Thoracic aorta (tissue), 2 donors: ENCODE measurements around the gene DENND11. TPM values are rescaled to one million over a fixed set of nuclear protein-coding genes. Genes with fewer than 3 reads are reported as not detected.

Experiments used
- ATAC-seq: fragments of 150-250 bp; one replicate; pipeline ENCODE4 v1.8.0; 2017; ENCODE audit warnings: low read depth; ENCODE audit not compliant: insufficient number of reproducible peaks, low FRiP score
- DNase-seq: peaks from one replicate; pipeline ENCODE4 v3.0.0-alpha.2; 2020; ENCODE audit warnings: low spot score
- H3K27ac ChIP-seq, 2 donors: fragments of 200-600 bp; sonication (generic); 1 replicate in 1 of 2; 2 replicates in 1 of 2; pipeline ENCODE4 v1.5.1; 2016; ENCODE audit warnings: mild to moderate bottlenecking in 2 of 2, moderate library complexity in 2 of 2
- H3K27me3 ChIP-seq: fragments of 200-600 bp; sonication (generic); replicated peaks from 2 replicates; pipeline ENCODE4 v1.6.0; 2016; ENCODE audit warnings: mild to moderate bottlenecking; ENCODE audit not compliant: insufficient read depth
- H3K36me3 ChIP-seq: fragments of 200-600 bp; sonication (generic); one replicate; pipeline ENCODE4 v1.5.1; 2016
- H3K4me1 ChIP-seq, 2 donors: fragments of 200-600 bp; sonication (generic); 1 replicate in 1 of 2; 2 replicates in 1 of 2; pipeline versions ENCODE4 v1.5.1 to v1.6.0; 2016; ENCODE audit warnings: low read depth in 2 of 2, mild to moderate bottlenecking in 1 of 2; ENCODE audit not compliant: control insufficient read depth in 1 of 2
- H3K4me3 ChIP-seq: fragments of 200-600 bp; sonication (generic); 2 replicates; pipeline ENCODE4 v1.5.1; 2016; ENCODE audit warnings: mild to moderate bottlenecking
- H3K9me3 ChIP-seq: fragments of 200-600 bp; sonication (generic); 2 replicates; pipeline ENCODE4 v1.5.1; 2016
- CTCF ChIP-seq: fragments of 200-600 bp; sonication (generic); IDR thresholded peaks from one replicate; pipeline ENCODE4 v1.5.1; 2019; ENCODE audit warnings: antibody characterized with exemption
- total RNA-seq, 2 donors: library from RNA; depleted of rRNA; stranded (reverse); fragments of >200 nt; gene quantifications; one replicate each; pipeline versions ENCODE4 v1.1.0 to v1.2.3, GENCODE V29; 2016

DENND11 gene
- total RNA-seq, 2 donors from 2014 or later, result 29.0 to 37.8 TPM

GRCh38 chr7:141674171-141674671, 27.7 kb downstream of the DENND11 start:
- DNase-seq, result no peak
- Histone ChIP-seq H3K4me3 (no peak overlapping the region), H3K4me1 (peaks cover 15 to 36% of the 10 kb centered on the region in 2 donors), H3K27me3 (no peaks in the 10 kb centered on the region), H3K36me3 (no peaks in the 10 kb centered on the region), H3K9me3 (no peaks in the 10 kb centered on the region), H3K27ac (peak overlapping the region; percentile 45 to 49)
- TF ChIP-seq CTCF, result no peak
- no peak for ATAC-seq

- no peak for ATAC-seq
- H3K36me3 ChIP-seq, result peaks cover 3% of the 10 kb centered on the region
- TF ChIP-seq CTCF, result no peak
- no peaks in the 10 kb centered on the region for H3K9me3 ChIP-seq
- no peaks in the 10 kb centered on the region for H3K27me3 ChIP-seq
- H3K4me1 ChIP-seq, result peaks cover 15 to 36% of the 10 kb centered on the region in 2 donors
- peak overlapping the region in 1 of 2 donors; percentile 45 for H3K27ac ChIP-seq
- DNase-seq, result no peak
- H3K4me3 ChIP-seq, result no peak overlapping the region
Measured at GRCh38 chr7:141673346-141673745, 28.6 kb downstream of the DENND11 start.

- Histone ChIP-seq H3K4me1 (peaks cover 15 to 36% of the 10 kb centered on the region in 2 donors), H3K9me3 (no peaks in the 10 kb centered on the region), H3K27me3 (no peaks in the 10 kb centered on the region), H3K4me3 (no peak overlapping the region), H3K36me3 (peaks cover 3% of the 10 kb centered on the region), H3K27ac (no peak overlapping the region)
- no peak for ATAC-seq
- DNase-seq, result no peak
- TF ChIP-seq CTCF, result no peak
Measured at GRCh38 chr7:141671705-141672496, 30.1 kb downstream of the DENND11 start.

GRCh38 chr7:141668853-141669252, 33.1 kb downstream of the DENND11 start:
- no peaks in the 10 kb centered on the region for H3K27me3 ChIP-seq
- peaks cover 26% of the 10 kb centered on the region for H3K36me3 ChIP-seq
- H3K4me1 ChIP-seq, result peaks cover 0 to 9% of the 10 kb centered on the region in 2 donors
- no peaks in the 10 kb centered on the region for H3K9me3 ChIP-seq
- H3K4me3 ChIP-seq, result no peak overlapping the region
- DNase-seq, result no peak
- no peak overlapping the region for H3K27ac ChIP-seq
- no peak for TF ChIP-seq CTCF
- no peak for ATAC-seq

GRCh38 chr7:141666071-141666470, 35.9 kb downstream of the DENND11 start:
- Histone ChIP-seq H3K9me3 (no peaks in the 10 kb centered on the region), H3K27ac (no peak overlapping the region), H3K4me3 (no peak overlapping the region), H3K36me3 (peaks cover 37% of the 10 kb centered on the region), H3K4me1 (no peaks in the 10 kb centered on the region), H3K27me3 (no peaks in the 10 kb centered on the region)
- DNase-seq (no peak), ATAC-seq (no peak)
- TF ChIP-seq CTCF, result no peak
